DND-41 (cell line): ENCODE data around the gene CENPC.

Source experiments
- ATAC-seq: fragments of 200-7000 bp; cut with Tn5 transposase; 3 replicates; pipeline ENCODE4 v1.9.1; 2021; ENCODE audit warnings: low read depth; ENCODE audit not compliant: insufficient read depth
- DNase-seq: peaks from one replicate; pipeline ENCODE4 v3.0.0-alpha.2; 2020
- H2AFZ ChIP-seq: 2 replicates; pipeline ENCODE4 v1.6.0; 2012; ENCODE audit warnings: low read depth, low read length
- H3K27ac ChIP-seq: 2 replicates; pipeline ENCODE4 v1.5.1; 2012; ENCODE audit warnings: low read length, inconsistent platforms
- H3K27me3 ChIP-seq: fragments of 200-600 bp; sonication (generic); 2 replicates; pipeline ENCODE4 v1.6.0; 2012; ENCODE audit warnings: low read length, mild to moderate bottlenecking, inconsistent platforms; ENCODE audit not compliant: insufficient read depth, poor library complexity
- H3K36me3 ChIP-seq: 2 replicates; pipeline ENCODE4 v1.5.1; 2012; ENCODE audit warnings: low read length, inconsistent platforms; ENCODE audit not compliant: insufficient read depth
- H3K4me1 ChIP-seq: 2 replicates; pipeline ENCODE4 v1.5.1; 2012; ENCODE audit warnings: mild to moderate bottlenecking, low read length; ENCODE audit not compliant: insufficient read depth
- H3K4me2 ChIP-seq: 2 replicates; pipeline ENCODE4 v1.6.0; 2012; ENCODE audit warnings: mild to moderate bottlenecking, moderate library complexity, low read length, inconsistent platforms; ENCODE audit not compliant: insufficient read depth
- H3K4me3 ChIP-seq, 2 experiments: fragments of 200-600 bp in 1 of 2; shearing (Covaris generic) in 1 of 2; 2 replicates each; pipeline ENCODE4 v1.5.1; 2012 to 2016; ENCODE audit warnings: inconsistent platforms in 2 of 2, low read length in 2 of 2, mild to moderate bottlenecking in 2 of 2, low read depth in 1 of 2, moderate library complexity in 1 of 2
- H3K79me2 ChIP-seq: 2 replicates; pipeline ENCODE4 v1.6.0; 2012; ENCODE audit warnings: low read length, inconsistent platforms; ENCODE audit not compliant: insufficient read depth
- H3K9ac ChIP-seq: 2 replicates; pipeline ENCODE4 v1.6.0; 2012; ENCODE audit warnings: low read depth, mild to moderate bottlenecking, inconsistent platforms, low read length, moderate library complexity
- H3K9me3 ChIP-seq: 2 replicates; pipeline ENCODE4 v1.5.1; 2012; ENCODE audit warnings: low read length, moderate library complexity, mild to moderate bottlenecking, inconsistent platforms; ENCODE audit not compliant: insufficient read depth, severe bottlenecking
- H4K20me1 ChIP-seq: 2 replicates; pipeline ENCODE4 v1.6.0; 2012; ENCODE audit warnings: low read length; ENCODE audit not compliant: insufficient read depth
- CTCF ChIP-seq: IDR thresholded peaks from 2 replicates; pipeline ENCODE4 v1.5.1; 2012; ENCODE audit warnings: borderline replicate concordance, low read length, moderate library complexity, mild to moderate bottlenecking; ENCODE audit not compliant: poor library complexity, severe bottlenecking; ENCODE audit errors: extremely low read depth
- EZH2 ChIP-seq: IDR thresholded peaks from 3 replicates; pipeline ENCODE4 v1.6.1; 2012; ENCODE audit warnings: borderline replicate concordance, low read depth, mild to moderate bottlenecking, moderate library complexity, low read length, inconsistent platforms; ENCODE audit not compliant: severe bottlenecking

Gene CENPC

GRCh38 chr4:67522851-67523671 is 22.2 kb downstream of the CENPC start:
- no peak for ATAC-seq
- Histone ChIP-seq H3K27ac (no peak overlapping the region), H3K36me3 (peaks cover 63% of the 10 kb centered on the region), H4K20me1 (peaks cover 21% of the 10 kb centered on the region; the same call in 1 of the 2 replicates), H2AFZ (no peak overlapping the region), H3K4me2 (no peak overlapping the region), H3K27me3 (no peaks in the 10 kb centered on the region), H3K4me1 (0 out of 2 replicates have a peak, but pooled peaks cover 4% of the 10 kb centered on the region), H3K9ac (no peak overlapping the region), H3K79me2 (peaks cover 89% of the 10 kb centered on the region), H3K9me3 (no peaks in the 10 kb centered on the region), H3K4me3 (no peak overlapping the region)
- TF ChIP-seq EZH2 (no peak), CTCF (no peak)
- DNase-seq, result no peak

- Histone ChIP-seq H3K79me2 (peaks cover 84% of the 10 kb centered on the region), H3K4me2 (no peak overlapping the region), H3K27ac (no peak overlapping the region), H3K36me3 (peaks cover 64% of the 10 kb centered on the region), H3K27me3 (no peaks in the 10 kb centered on the region), H2AFZ (no peak overlapping the region), H3K9ac (no peak overlapping the region), H4K20me1 (peaks cover 21% of the 10 kb centered on the region; the same call in 1 of the 2 replicates), H3K4me3 (no peak overlapping the region), H3K9me3 (no peaks in the 10 kb centered on the region), H3K4me1 (0 out of 2 replicates have a peak, but pooled peaks cover 4% of the 10 kb centered on the region)
- ATAC-seq (no peak), DNase-seq (no peak)
- TF ChIP-seq EZH2, result no peak
- no peak for TF ChIP-seq CTCF
Observed at GRCh38 chr4:67522230-67522629, 23.1 kb downstream of the CENPC start.

- Histone ChIP-seq H3K4me1 (0 out of 2 replicates have a peak, but pooled peaks cover 4% of the 10 kb centered on the region), H3K27me3 (no peaks in the 10 kb centered on the region)
Observed at GRCh38 chr4:67521506-67521905, 23.8 kb downstream of the CENPC start.

GRCh38 chr4:67520141-67520540 is 25.2 kb downstream of the CENPC start:
- Histone ChIP-seq H3K27ac (no peak overlapping the region), H3K4me2 (no peak overlapping the region), H3K4me3 (no peak overlapping the region), H3K36me3 (peaks cover 79% of the 10 kb centered on the region), H4K20me1 (peaks cover 18% of the 10 kb centered on the region; the same call in 1 of the 2 replicates), H3K9me3 (no peaks in the 10 kb centered on the region), H3K4me1 (no peaks in the 10 kb centered on the region), H3K79me2 (peaks cover 66% of the 10 kb centered on the region), H2AFZ (no peak overlapping the region), H3K9ac (no peak overlapping the region), H3K27me3 (no peaks in the 10 kb centered on the region)
- TF ChIP-seq CTCF (no peak), EZH2 (no peak)
- ATAC-seq, result no peak
- no peak for DNase-seq

More at GRCh38 chr4:67521506-67521905, 23.8 kb downstream of the CENPC start:
- H3K9me3 ChIP-seq, result no peaks in the 10 kb centered on the region
- H3K4me2 ChIP-seq, result no peak overlapping the region
- no peak overlapping the region for H2AFZ ChIP-seq
- peaks cover 80% of the 10 kb centered on the region for H3K79me2 ChIP-seq
- H3K9ac ChIP-seq, result no peak overlapping the region
- no peak overlapping the region for H3K4me3 ChIP-seq
- no peak overlapping the region for H3K27ac ChIP-seq
- TF ChIP-seq EZH2, result no peak
- DNase-seq (no peak), ATAC-seq (no peak)
- H4K20me1 ChIP-seq, result peaks cover 21% of the 10 kb centered on the region; the same call in 1 of the 2 replicates
- peaks cover 67% of the 10 kb centered on the region for H3K36me3 ChIP-seq
